Measurements from ENCODE around the gene SYMPK.

The SYMPK gene

GRCh38 chr19:45901912-45902650 is 39.1 kb upstream of the SYMPK start, which contains the start of gene MYPOP (continued):
- TF ChIP-seq ZNF449 (tag by site-specific recombination; IDR thresholded peaks at IDR 0.05) (peak; percentile 98), ZBTB6 (tag by site-specific recombination; IDR thresholded peaks at IDR 0.05) (no peak), PRDM10 (tag by site-specific recombination; IDR thresholded peaks at IDR 0.05) (no peak), ZNF324 (tag by site-specific recombination; IDR thresholded peaks at IDR 0.05) (no peak), ZNF585B (tag by site-specific recombination; IDR thresholded peaks at IDR 0.05) (no peak), ZNF518A (tag by site-specific recombination; conservative IDR thresholded peaks at IDR 0.05; ENCODE audit: low read depth) (no peak), HOXD13 (CRISPR knock-in tag; IDR thresholded peaks at IDR 0.05; ENCODE audit: borderline replicate concordance) (no peak), ZNF280C (tag by site-specific recombination; IDR thresholded peaks at IDR 0.05) (no peak), ZXDB (tag by site-specific recombination; IDR thresholded peaks at IDR 0.05) (no peak), OVOL3 (tag by site-specific recombination; IDR thresholded peaks at IDR 0.05) (no peak)

Measured in HEK293 (cell line).